PC-3 (cell line): ENCODE results near the gene NUB1.

ENCODE experiments used
- CTCF ChIP-seq: fragments of 300-600 bp; sonication (generic); conservative IDR thresholded peaks from 2 replicates; pipeline ENCODE4 v1.5.1; 2017; ENCODE audit warnings: antibody characterized with exemption, low read depth, mild to moderate bottlenecking, low read length
- EZH2 ChIP-seq: fragments of 300-600 bp; sonication (generic); IDR thresholded peaks from one replicate; pipeline ENCODE4 v1.6.1; 2017; ENCODE audit warnings: antibody characterized with exemption, mild to moderate bottlenecking, low read length; ENCODE audit not compliant: unreplicated experiment
- EZH2phosphoT487 ChIP-seq: fragments of 300-600 bp; sonication (generic); IDR thresholded peaks from 2 replicates; pipeline ENCODE4 v1.6.1; 2018; ENCODE audit warnings: mild to moderate bottlenecking, antibody characterized with exemption, low read length, borderline replicate concordance

DNA sequence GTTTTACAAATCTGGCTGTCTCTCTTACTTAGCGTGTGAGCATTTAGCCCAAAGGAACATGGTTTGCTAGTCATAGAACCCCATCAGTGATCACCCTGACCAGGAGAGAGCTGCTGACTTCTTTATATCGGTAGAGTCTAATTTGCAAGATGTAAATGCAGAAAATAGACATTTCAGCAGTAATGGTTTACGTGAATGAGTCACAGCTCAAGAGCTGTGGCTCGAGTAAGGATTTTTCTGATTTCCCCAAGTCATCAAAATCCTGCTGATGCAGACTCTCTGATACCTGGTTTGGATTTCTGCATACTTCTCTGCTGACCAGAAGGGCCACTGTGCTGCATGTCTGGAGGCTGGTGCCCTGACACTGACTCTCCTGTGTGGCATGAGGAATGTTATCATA lies 25.7 kb downstream of the NUB1 start:
- no peak for TF ChIP-seq CTCF
- TF ChIP-seq EZH2 = no peak
- no peak for TF ChIP-seq EZH2phosphoT487
